Heart left ventricle (tissue), 13 donors: ENCODE results near the gene TSPAN31.

Experiments
- POLR2A ChIP-seq, 2 donors: fragments of 450-650 bp; IDR thresholded peaks; one replicate each; pipeline ENCODE4 v1.6.1; 2017; ENCODE audit warnings: antibody characterized with exemption in 2 of 2, mild to moderate bottlenecking in 2 of 2, moderate library complexity in 2 of 2
- TF ChIP-seq, protein P1 (sequence below), 12 donors: fragments of 200-600 bp; sonication (generic) in 4 of 12; IDR thresholded peaks; one replicate each; pipeline versions ENCODE4 v1.5.0 to v1.8.0; 2018 to 2022; ENCODE audit warnings: antibody characterized with exemption in 12 of 12, mild to moderate bottlenecking in 5 of 12
- donor health status: ischemic (EF 13 %, LVEDD 7.1; RV severe dilation, severe dysfunction).
- donor health status: DM: no; HTN: yes; CAD: no.
- donor health status: DM: no; HTN: no; CAD: no.
- donor health status: ischemic (EF 25% LVEDD 6.9; RV normal size, moderate dysfunction).
- donor health status: ischemic (EF 25% LVEDD 5.7; RV mildly dilated, moderate dysfunction).
- donor health status: ischemic (EF 35%, LVEDD 5.7; RV mildly dilated, moderate dysfunction).
- donor health status: nonischemic (EF 11% LVEDD 7.7; RV severe dilation, severe dysfunction).
- donor health status: DM: yes; HTN: yes; CAD: no.
- donor health status: PGD.
- donor health status: ischemic (EF 29% LVEDD 5.4; RV normal size, mild dysfunction).
- donor health status: nonischemic (EF 23%, LVEDD 6.1; RV moderate dilation, normal function).

DNA sequence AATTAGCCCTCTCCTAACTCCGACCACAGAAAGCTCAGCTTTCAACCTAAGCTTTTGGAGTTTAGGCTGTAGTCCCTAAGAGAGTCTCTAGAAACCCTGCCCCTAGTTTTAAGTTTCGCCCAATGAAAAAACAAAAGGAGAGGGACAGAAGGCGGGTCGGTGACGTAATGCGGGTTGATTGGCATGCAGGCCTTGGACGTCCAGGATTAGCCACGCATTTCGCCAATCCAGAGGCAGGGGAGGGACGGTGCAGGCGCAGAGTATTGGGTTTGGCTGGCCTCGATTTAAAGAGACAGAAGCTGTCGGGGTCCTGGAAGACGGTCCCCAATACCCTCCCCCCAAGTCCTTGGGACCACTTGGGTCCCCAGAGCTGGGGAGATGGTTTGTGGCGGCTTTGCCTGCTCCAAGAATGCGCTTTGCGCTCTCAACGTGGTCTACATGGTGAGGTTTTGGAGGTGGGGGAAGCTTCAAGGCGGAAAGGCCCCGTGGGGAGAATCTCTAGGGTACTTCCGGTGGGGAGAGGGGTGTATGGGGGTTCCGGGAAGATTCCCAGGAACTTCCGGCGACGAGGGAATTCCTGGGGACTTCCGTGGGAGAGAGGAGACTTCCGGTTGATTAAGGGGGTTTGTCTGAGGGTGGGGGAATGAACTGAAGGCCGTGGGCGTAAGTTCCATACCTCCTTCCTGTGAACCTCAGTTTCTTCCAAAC, at the start of gene TSPAN31:
- TF ChIP-seq POLR2A (IDR thresholded peaks at IDR 0.05) = peak; percentile 20 to 82
- TF ChIP-seq, protein P1, sequence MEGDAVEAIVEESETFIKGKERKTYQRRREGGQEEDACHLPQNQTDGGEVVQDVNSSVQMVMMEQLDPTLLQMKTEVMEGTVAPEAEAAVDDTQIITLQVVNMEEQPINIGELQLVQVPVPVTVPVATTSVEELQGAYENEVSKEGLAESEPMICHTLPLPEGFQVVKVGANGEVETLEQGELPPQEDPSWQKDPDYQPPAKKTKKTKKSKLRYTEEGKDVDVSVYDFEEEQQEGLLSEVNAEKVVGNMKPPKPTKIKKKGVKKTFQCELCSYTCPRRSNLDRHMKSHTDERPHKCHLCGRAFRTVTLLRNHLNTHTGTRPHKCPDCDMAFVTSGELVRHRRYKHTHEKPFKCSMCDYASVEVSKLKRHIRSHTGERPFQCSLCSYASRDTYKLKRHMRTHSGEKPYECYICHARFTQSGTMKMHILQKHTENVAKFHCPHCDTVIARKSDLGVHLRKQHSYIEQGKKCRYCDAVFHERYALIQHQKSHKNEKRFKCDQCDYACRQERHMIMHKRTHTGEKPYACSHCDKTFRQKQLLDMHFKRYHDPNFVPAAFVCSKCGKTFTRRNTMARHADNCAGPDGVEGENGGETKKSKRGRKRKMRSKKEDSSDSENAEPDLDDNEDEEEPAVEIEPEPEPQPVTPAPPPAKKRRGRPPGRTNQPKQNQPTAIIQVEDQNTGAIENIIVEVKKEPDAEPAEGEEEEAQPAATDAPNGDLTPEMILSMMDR (IDR thresholded peaks at IDR 0.05) = no peak
